Fibroblast of lung (primary cell): ENCODE measurements around the gene NDUFA12.

Experiments used
- EZH2 ChIP-seq: IDR thresholded peaks from 2 replicates; pipeline ENCODE4 v1.5.1; 2012; ENCODE audit warnings: low read length, control low read depth, mild to moderate bottlenecking; ENCODE audit errors: missing control alignments
- TF ChIP-seq, protein P1 (sequence below), 2 donors: IDR thresholded peaks in 1 of 2; conservative IDR thresholded peaks in 1 of 2; 1 replicate in 1 of 2; 2 replicates in 1 of 2; pipeline ENCODE4 v1.5.1; 2011 to 2012; ENCODE audit warnings: low read length in 2 of 2, control low read depth in 1 of 2, inconsistent platforms in 1 of 2, low read depth in 1 of 2, mild to moderate bottlenecking in 1 of 2

DNA sequence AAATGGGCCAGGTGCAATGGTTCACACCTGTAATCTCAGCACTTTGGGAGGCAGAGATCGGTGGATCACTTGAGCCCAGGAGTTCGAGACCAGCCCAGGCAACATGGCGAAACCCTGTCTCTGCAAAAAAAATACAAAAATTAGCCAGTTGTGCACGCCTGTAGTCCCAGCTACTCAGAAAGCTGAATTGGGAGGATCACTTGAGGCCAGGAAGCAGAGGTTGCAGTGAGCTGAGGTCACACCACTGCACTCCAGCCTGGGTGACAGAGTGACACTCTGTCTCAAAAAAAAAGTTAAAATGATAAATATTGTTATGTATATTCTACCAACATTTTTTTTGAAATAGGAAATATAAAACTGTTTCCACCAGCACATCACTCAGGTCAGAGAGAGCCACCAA, 64.9 kb downstream of the NDUFA12 start:
- TF ChIP-seq, protein P1, sequence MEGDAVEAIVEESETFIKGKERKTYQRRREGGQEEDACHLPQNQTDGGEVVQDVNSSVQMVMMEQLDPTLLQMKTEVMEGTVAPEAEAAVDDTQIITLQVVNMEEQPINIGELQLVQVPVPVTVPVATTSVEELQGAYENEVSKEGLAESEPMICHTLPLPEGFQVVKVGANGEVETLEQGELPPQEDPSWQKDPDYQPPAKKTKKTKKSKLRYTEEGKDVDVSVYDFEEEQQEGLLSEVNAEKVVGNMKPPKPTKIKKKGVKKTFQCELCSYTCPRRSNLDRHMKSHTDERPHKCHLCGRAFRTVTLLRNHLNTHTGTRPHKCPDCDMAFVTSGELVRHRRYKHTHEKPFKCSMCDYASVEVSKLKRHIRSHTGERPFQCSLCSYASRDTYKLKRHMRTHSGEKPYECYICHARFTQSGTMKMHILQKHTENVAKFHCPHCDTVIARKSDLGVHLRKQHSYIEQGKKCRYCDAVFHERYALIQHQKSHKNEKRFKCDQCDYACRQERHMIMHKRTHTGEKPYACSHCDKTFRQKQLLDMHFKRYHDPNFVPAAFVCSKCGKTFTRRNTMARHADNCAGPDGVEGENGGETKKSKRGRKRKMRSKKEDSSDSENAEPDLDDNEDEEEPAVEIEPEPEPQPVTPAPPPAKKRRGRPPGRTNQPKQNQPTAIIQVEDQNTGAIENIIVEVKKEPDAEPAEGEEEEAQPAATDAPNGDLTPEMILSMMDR (conservative IDR thresholded peaks at IDR 0.05 in 1 of 2, IDR thresholded peaks at IDR 0.05 in 1 of 2; ENCODE audit: low read depth in 1 of 2, low read length in 2 of 2): no peak
- TF ChIP-seq EZH2: no peak
